ENCODE data around the gene TRIM46.

TRIM46 gene

GRCh38 chr1:155202731-155203515 lies 29.3 kb downstream of the TRIM46 start:
- DNase-seq, result no peak
- in situ Hi-C loops (cut with HindIII; ENCODE audit: low pct_ligation_motif_present, low sequenced_read_pairs), result no loop called here
- no peak for TF ChIP-seq CTCF (IDR thresholded peaks at IDR 0.05; ENCODE audit: low read depth, low read length, missing control alignments)
- Histone ChIP-seq H3K27me3 (replicated peaks) (no peaks in the 10 kb centered on the region), H3K36me3 (replicated peaks) (peaks cover 7% of the 10 kb centered on the region), H3K27ac (no peak overlapping the region), H3K4me3 (ENCODE audit: low read depth, low read length) (no peak overlapping the region)

GRCh38 chr1:155205035-155205434 lies 31.4 kb downstream of the TRIM46 start:
- Histone ChIP-seq H3K27me3 (replicated peaks) (no peaks in the 10 kb centered on the region), H3K27ac (no peak overlapping the region), H3K36me3 (replicated peaks) (no peaks in the 10 kb centered on the region), H3K4me3 (ENCODE audit: low read depth, low read length) (no peak overlapping the region)
- DNase-seq, result no peak
- TF ChIP-seq CTCF (IDR thresholded peaks at IDR 0.05; ENCODE audit: low read depth, low read length, missing control alignments), result no peak
- in situ Hi-C loops (cut with HindIII; ENCODE audit: low pct_ligation_motif_present, low sequenced_read_pairs), result no loop called here

GRCh38 chr1:155205969-155206593 lies 32.4 kb downstream of the TRIM46 start:
- no peak for DNase-seq
- TF ChIP-seq CTCF (IDR thresholded peaks at IDR 0.05; ENCODE audit: low read depth, low read length, missing control alignments), result no peak
- H3K27ac ChIP-seq, result no peak overlapping the region
- in situ Hi-C loops (cut with HindIII; ENCODE audit: low pct_ligation_motif_present, low sequenced_read_pairs), result no loop called here
- H3K36me3 ChIP-seq (replicated peaks), result peaks cover 6% of the 10 kb centered on the region
- no peaks in the 10 kb centered on the region for H3K27me3 ChIP-seq (replicated peaks)
- H3K4me3 ChIP-seq (ENCODE audit: low read depth, low read length), result no peak overlapping the region

- peaks cover 6% of the 10 kb centered on the region for H3K36me3 ChIP-seq (replicated peaks)
- in situ Hi-C loops (cut with HindIII; ENCODE audit: low pct_ligation_motif_present, low sequenced_read_pairs), result no loop called here
- peak; percentile 85 for DNase-seq
- peak overlapping the region; percentile 100 for H3K27ac ChIP-seq
- peak overlapping the region; percentile 98 for H3K4me3 ChIP-seq (ENCODE audit: low read depth, low read length)
- peak; percentile 94 for TF ChIP-seq CTCF (IDR thresholded peaks at IDR 0.05; ENCODE audit: low read depth, low read length, missing control alignments)
- no peaks in the 10 kb centered on the region for H3K27me3 ChIP-seq (replicated peaks)
These were observed 33.5 kb downstream of the TRIM46 start for GRCh38 chr1:155206891-155207805.

GRCh38 chr1:155207806-155208540 lies 34.3 kb downstream of the TRIM46 start, which contains the start of gene THBS3:
Gene THBS3 (minus strand): TSS chr1:155207897. CDS start chr1:155207876, 21 bp downstream.
- DNase-seq, result peak; percentile 27
- no peaks in the 10 kb centered on the region for H3K27me3 ChIP-seq (replicated peaks)
- TF ChIP-seq CTCF (IDR thresholded peaks at IDR 0.05; ENCODE audit: low read depth, low read length, missing control alignments), result no peak
- peak within 1 kb of the TSS; percentile 100 for H3K27ac ChIP-seq
- H3K4me3 ChIP-seq (ENCODE audit: low read depth, low read length), result peak within 1 kb of the TSS; percentile 98
- in situ Hi-C loops (cut with HindIII; ENCODE audit: low pct_ligation_motif_present, low sequenced_read_pairs), result no loop called here
- H3K36me3 ChIP-seq (replicated peaks), result peaks cover 6% of the 10 kb centered on the region
